Measurements from ENCODE around the gene TANGO6. TPM values are rescaled to one million over a fixed set of nuclear protein-coding genes. Genes with fewer than 3 reads are reported as not detected.

TANGO6 gene
- total RNA-seq, 2 donors from 2014 or later = 9.6 to 15.3 TPM

- DNase-seq = no peak
- WGBS, 2 experiments (ENCODE audit: insufficient coverage in 1 of 2, insufficient read length in 1 of 2) = 100% methylated on average over 1 of the region's 2 CpGs; no CpG with 5 or more reads in 1 of the 2 experiments
- Mint-ChIP-seq H3K9me3 (no peaks in the 10 kb centered on the region), H3K4me3 (no peak overlapping the region), H3K4me1 (peaks cover 3% of the 10 kb centered on the region), H3K36me3 (ENCODE audit: low read depth) (peaks cover 5% of the 10 kb centered on the region), H3K27ac (no peak overlapping the region), H3K27me3 (ENCODE audit: insufficient read depth) (no peaks in the 10 kb centered on the region)
- Histone ChIP-seq H3K4me3 (ENCODE audit: low read length) (no peak overlapping the region), H3K9me3 (ENCODE audit: control insufficient read depth, low read length) (no peaks in the 10 kb centered on the region), H3K36me3 (ENCODE audit: control insufficient read depth, insufficient read depth, low read length) (no peaks in the 10 kb centered on the region), H3K9ac (ENCODE audit: extremely low read depth, low read length, poor library complexity, severe bottlenecking) (no peak overlapping the region), H3K27ac (ENCODE audit: low read depth, low read length) (no peak overlapping the region), H3K27me3 (ENCODE audit: control insufficient read depth, insufficient read depth, low read length, poor library complexity, severe bottlenecking) (no peaks in the 10 kb centered on the region), H3K4me1 (ENCODE audit: control insufficient read depth, insufficient read depth, low read length) (no peaks in the 10 kb centered on the region)
- TF ChIP-seq, protein P1, sequence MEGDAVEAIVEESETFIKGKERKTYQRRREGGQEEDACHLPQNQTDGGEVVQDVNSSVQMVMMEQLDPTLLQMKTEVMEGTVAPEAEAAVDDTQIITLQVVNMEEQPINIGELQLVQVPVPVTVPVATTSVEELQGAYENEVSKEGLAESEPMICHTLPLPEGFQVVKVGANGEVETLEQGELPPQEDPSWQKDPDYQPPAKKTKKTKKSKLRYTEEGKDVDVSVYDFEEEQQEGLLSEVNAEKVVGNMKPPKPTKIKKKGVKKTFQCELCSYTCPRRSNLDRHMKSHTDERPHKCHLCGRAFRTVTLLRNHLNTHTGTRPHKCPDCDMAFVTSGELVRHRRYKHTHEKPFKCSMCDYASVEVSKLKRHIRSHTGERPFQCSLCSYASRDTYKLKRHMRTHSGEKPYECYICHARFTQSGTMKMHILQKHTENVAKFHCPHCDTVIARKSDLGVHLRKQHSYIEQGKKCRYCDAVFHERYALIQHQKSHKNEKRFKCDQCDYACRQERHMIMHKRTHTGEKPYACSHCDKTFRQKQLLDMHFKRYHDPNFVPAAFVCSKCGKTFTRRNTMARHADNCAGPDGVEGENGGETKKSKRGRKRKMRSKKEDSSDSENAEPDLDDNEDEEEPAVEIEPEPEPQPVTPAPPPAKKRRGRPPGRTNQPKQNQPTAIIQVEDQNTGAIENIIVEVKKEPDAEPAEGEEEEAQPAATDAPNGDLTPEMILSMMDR (conservative IDR thresholded peaks at IDR 0.05) = no peak
These were observed 185.8 kb downstream of the TANGO6 start for GRCh38 chr16:69029121-69029520.

GRCh38 chr16:69031877-69032301 lies 188.6 kb downstream of the TANGO6 start:
- TF ChIP-seq, protein P1 (conservative IDR thresholded peaks at IDR 0.05) = no peak
- H3K4me1 ChIP-seq (ENCODE audit: control insufficient read depth, insufficient read depth, low read length) = no peaks in the 10 kb centered on the region
- H3K36me3 ChIP-seq (ENCODE audit: control insufficient read depth, insufficient read depth, low read length) = no peaks in the 10 kb centered on the region
- Mint-ChIP-seq H3K4me3 (no peak overlapping the region), H3K9me3 (no peaks in the 10 kb centered on the region), H3K36me3 (ENCODE audit: low read depth) (peaks cover 2% of the 10 kb centered on the region), H3K27ac (no peak overlapping the region), H3K4me1 (no peaks in the 10 kb centered on the region), H3K27me3 (ENCODE audit: insufficient read depth) (no peaks in the 10 kb centered on the region)
- 86 to 93% methylated on average over 6 to 8 of the region's 8 CpGs for WGBS, 2 experiments (ENCODE audit: insufficient coverage in 1 of 2, insufficient read length in 1 of 2)
- H3K4me3 ChIP-seq (ENCODE audit: low read length) = no peak overlapping the region
- H3K27ac ChIP-seq (ENCODE audit: low read depth, low read length) = no peak overlapping the region
- no peak for DNase-seq
- H3K27me3 ChIP-seq (ENCODE audit: control insufficient read depth, insufficient read depth, low read length, poor library complexity, severe bottlenecking) = no peaks in the 10 kb centered on the region
- H3K9me3 ChIP-seq (ENCODE audit: control insufficient read depth, low read length) = no peaks in the 10 kb centered on the region
- no peak overlapping the region for H3K9ac ChIP-seq (ENCODE audit: extremely low read depth, low read length, poor library complexity, severe bottlenecking)

DNA sequence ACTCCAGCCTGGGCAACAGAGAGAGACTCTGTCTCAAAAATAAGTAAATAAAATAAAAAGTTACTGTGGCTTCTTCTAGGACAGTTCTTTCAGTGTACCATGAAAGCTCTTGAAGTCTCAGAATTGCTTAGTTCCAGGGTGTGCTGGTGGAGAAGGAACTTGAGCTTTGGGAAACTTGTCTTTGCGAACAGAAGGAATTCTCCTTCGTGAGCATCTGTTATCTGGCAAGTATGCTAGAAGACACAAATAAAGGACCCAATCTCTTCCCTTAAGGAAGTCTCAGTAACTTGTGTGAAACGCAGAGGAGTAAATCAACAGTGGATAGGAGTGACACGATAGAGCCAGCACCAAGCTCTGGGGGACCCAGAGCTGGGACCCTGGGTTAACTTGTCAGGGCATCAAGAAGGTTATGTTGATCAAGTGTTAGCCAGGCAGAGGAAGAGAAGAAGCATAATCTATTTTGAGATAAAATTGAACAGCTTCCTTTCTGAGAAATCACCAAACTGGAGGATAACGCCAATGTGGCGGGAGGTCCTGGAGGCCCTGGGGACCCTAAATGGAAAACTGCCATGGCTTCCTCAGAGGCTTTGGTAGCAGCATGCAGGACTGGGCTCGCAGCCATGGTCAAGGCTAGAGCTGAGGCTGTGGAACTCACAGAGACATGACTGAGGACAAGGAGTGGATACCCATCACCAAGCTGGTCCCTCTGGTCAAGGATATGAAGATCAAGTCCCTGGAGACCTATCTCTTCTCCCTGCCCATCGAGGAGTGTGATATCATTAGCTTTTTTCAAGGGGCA lies 190.0 kb downstream of the TANGO6 start:
- H3K27ac Mint-ChIP-seq = no peak overlapping the region
- Histone ChIP-seq H3K27me3 (ENCODE audit: control insufficient read depth, insufficient read depth, low read length, poor library complexity, severe bottlenecking) (no peaks in the 10 kb centered on the region), H3K36me3 (ENCODE audit: control insufficient read depth, insufficient read depth, low read length) (no peaks in the 10 kb centered on the region), H3K27ac (ENCODE audit: low read depth, low read length) (no peak overlapping the region), H3K9me3 (ENCODE audit: control insufficient read depth, low read length) (no peaks in the 10 kb centered on the region), H3K4me1 (ENCODE audit: control insufficient read depth, insufficient read depth, low read length) (no peaks in the 10 kb centered on the region), H3K4me3 (ENCODE audit: low read length) (no peak overlapping the region), H3K9ac (ENCODE audit: extremely low read depth, low read length, poor library complexity, severe bottlenecking) (no peak overlapping the region)
- H3K4me3 Mint-ChIP-seq = no peak overlapping the region
- H3K4me1 Mint-ChIP-seq = no peaks in the 10 kb centered on the region
- H3K9me3 Mint-ChIP-seq = no peaks in the 10 kb centered on the region
- TF ChIP-seq, protein P1 (conservative IDR thresholded peaks at IDR 0.05) = no peak
- 89 to 97% methylated on average over 4 to 8 of the region's 8 CpGs for WGBS, 2 experiments (ENCODE audit: insufficient coverage in 1 of 2, insufficient read length in 1 of 2)
- peaks cover 2% of the 10 kb centered on the region for H3K36me3 Mint-ChIP-seq (ENCODE audit: low read depth)
- H3K27me3 Mint-ChIP-seq (ENCODE audit: insufficient read depth) = no peaks in the 10 kb centered on the region
- DNase-seq = no peak
